ENCODE results near the gene INHA. TPM values are rescaled to one million over a fixed set of nuclear protein-coding genes. Genes with fewer than 3 reads are reported as not detected.

Gene INHA
- total RNA-seq, 1 donor from 2014 or later, result not detected

- Mint-ChIP-seq H3K27me3 (ENCODE audit: unreplicated experiment) (peaks cover 10% of the 10 kb centered on the region), H3K9me3 (ENCODE audit: unreplicated experiment) (peaks cover 8% of the 10 kb centered on the region), H3K4me1 (ENCODE audit: low read depth, unreplicated experiment) (peaks cover 26% of the 10 kb centered on the region), H3K36me3 (ENCODE audit: unreplicated experiment) (peaks cover 5% of the 10 kb centered on the region), H3K4me3 (ENCODE audit: unreplicated experiment) (no peak overlapping the region), H3K27ac (ENCODE audit: unreplicated experiment) (no peak overlapping the region)
- TF ChIP-seq CTCF (IDR thresholded peaks at IDR 0.05; ENCODE audit: partially characterized antibody, unreplicated experiment), result no peak
- no peak for DNase-seq
Measured at GRCh38 chr2:219561179-219562048, 10.7 kb upstream of the INHA start.

GRCh38 chr2:219562049-219563020 lies 9.8 kb upstream of the INHA start:
- H3K27me3 Mint-ChIP-seq (ENCODE audit: unreplicated experiment), result peaks cover 10% of the 10 kb centered on the region
- no peak for TF ChIP-seq CTCF (IDR thresholded peaks at IDR 0.05; ENCODE audit: partially characterized antibody, unreplicated experiment)
- peaks cover 5% of the 10 kb centered on the region for H3K36me3 Mint-ChIP-seq (ENCODE audit: unreplicated experiment)
- peaks cover 8% of the 10 kb centered on the region for H3K9me3 Mint-ChIP-seq (ENCODE audit: unreplicated experiment)
- DNase-seq, result no peak
- peak overlapping the region; percentile 38 for H3K4me3 Mint-ChIP-seq (ENCODE audit: unreplicated experiment)
- H3K27ac Mint-ChIP-seq (ENCODE audit: unreplicated experiment), result no peak overlapping the region
- H3K4me1 Mint-ChIP-seq (ENCODE audit: low read depth, unreplicated experiment), result peaks cover 26% of the 10 kb centered on the region

- Mint-ChIP-seq H3K4me1 (ENCODE audit: low read depth, unreplicated experiment) (peaks cover 26% of the 10 kb centered on the region), H3K4me3 (ENCODE audit: unreplicated experiment) (peak overlapping the region; percentile 46), H3K9me3 (ENCODE audit: unreplicated experiment) (peaks cover 8% of the 10 kb centered on the region), H3K27me3 (ENCODE audit: unreplicated experiment) (peaks cover 10% of the 10 kb centered on the region), H3K36me3 (ENCODE audit: unreplicated experiment) (peaks cover 5% of the 10 kb centered on the region), H3K27ac (ENCODE audit: unreplicated experiment) (peak overlapping the region; percentile 8)
- TF ChIP-seq CTCF (IDR thresholded peaks at IDR 0.05; ENCODE audit: partially characterized antibody, unreplicated experiment), result no peak
- DNase-seq, result no peak
Measured at GRCh38 chr2:219563271-219563928, 8.7 kb upstream of the INHA start.

- H3K4me3 Mint-ChIP-seq (ENCODE audit: unreplicated experiment), result no peak overlapping the region
- DNase-seq, result no peak
Measured at GRCh38 chr2:219565130-219566080, 6.7 kb upstream of the INHA start.

More at GRCh38 chr2:219565130-219566080, 6.7 kb upstream of the INHA start:
- Mint-ChIP-seq H3K36me3 (ENCODE audit: unreplicated experiment) (no peaks in the 10 kb centered on the region), H3K4me1 (ENCODE audit: low read depth, unreplicated experiment) (peaks cover 33% of the 10 kb centered on the region), H3K9me3 (ENCODE audit: unreplicated experiment) (peaks cover 14% of the 10 kb centered on the region), H3K27me3 (ENCODE audit: unreplicated experiment) (peaks cover 8% of the 10 kb centered on the region), H3K27ac (ENCODE audit: unreplicated experiment) (no peak overlapping the region)
- TF ChIP-seq CTCF (IDR thresholded peaks at IDR 0.05; ENCODE audit: partially characterized antibody, unreplicated experiment), result no peak

All from glutamatergic neuron (in vitro differentiated cells).